Adipocyte (in vitro differentiated cells): ENCODE results near the gene LRTM2.

Experiments
- DNase-seq: peaks from one replicate; pipeline ENCODE4 v3.0.0-alpha.2; 2015; ENCODE audit warnings: low read depth
- H3K27me3 ChIP-seq: replicated peaks from 2 replicates; pipeline ENCODE4 v1.7.0; 2013; ENCODE audit warnings: mild to moderate bottlenecking, low read length, moderate library complexity; ENCODE audit not compliant: control insufficient read depth, insufficient read depth
- H3K36me3 ChIP-seq: 2 replicates; pipeline ENCODE4 v1.7.0; 2013; ENCODE audit warnings: low read length, mild to moderate bottlenecking, moderate library complexity; ENCODE audit not compliant: control insufficient read depth, insufficient read depth, severe bottlenecking
- H3K4me1 ChIP-seq: 2 replicates; pipeline ENCODE4 v1.7.0; 2013; ENCODE audit warnings: mild to moderate bottlenecking, low read length, moderate library complexity; ENCODE audit not compliant: control insufficient read depth, insufficient read depth
- H3K4me3 ChIP-seq: 2 replicates; pipeline ENCODE4 v1.7.0; 2013; ENCODE audit warnings: mild to moderate bottlenecking, low read length, moderate library complexity
- H3K9ac ChIP-seq: 2 replicates; pipeline ENCODE4 v1.7.0; 2013; ENCODE audit warnings: mild to moderate bottlenecking, low read length, moderate library complexity
- H3K9me3 ChIP-seq: 2 replicates; pipeline ENCODE4 v1.7.0; 2013; ENCODE audit warnings: mild to moderate bottlenecking, low read length, moderate library complexity; ENCODE audit not compliant: control insufficient read depth

Gene LRTM2

GRCh38 chr12:1826867-1827705 lies 6.7 kb downstream of the LRTM2 start:
- Histone ChIP-seq H3K4me1 (no peaks in the 10 kb centered on the region), H3K9ac (no peak overlapping the region), H3K4me3 (no peak overlapping the region), H3K9me3 (no peaks in the 10 kb centered on the region), H3K36me3 (no peaks in the 10 kb centered on the region), H3K27me3 (peaks cover 71% of the 10 kb centered on the region)
- no peak for DNase-seq

DNA sequence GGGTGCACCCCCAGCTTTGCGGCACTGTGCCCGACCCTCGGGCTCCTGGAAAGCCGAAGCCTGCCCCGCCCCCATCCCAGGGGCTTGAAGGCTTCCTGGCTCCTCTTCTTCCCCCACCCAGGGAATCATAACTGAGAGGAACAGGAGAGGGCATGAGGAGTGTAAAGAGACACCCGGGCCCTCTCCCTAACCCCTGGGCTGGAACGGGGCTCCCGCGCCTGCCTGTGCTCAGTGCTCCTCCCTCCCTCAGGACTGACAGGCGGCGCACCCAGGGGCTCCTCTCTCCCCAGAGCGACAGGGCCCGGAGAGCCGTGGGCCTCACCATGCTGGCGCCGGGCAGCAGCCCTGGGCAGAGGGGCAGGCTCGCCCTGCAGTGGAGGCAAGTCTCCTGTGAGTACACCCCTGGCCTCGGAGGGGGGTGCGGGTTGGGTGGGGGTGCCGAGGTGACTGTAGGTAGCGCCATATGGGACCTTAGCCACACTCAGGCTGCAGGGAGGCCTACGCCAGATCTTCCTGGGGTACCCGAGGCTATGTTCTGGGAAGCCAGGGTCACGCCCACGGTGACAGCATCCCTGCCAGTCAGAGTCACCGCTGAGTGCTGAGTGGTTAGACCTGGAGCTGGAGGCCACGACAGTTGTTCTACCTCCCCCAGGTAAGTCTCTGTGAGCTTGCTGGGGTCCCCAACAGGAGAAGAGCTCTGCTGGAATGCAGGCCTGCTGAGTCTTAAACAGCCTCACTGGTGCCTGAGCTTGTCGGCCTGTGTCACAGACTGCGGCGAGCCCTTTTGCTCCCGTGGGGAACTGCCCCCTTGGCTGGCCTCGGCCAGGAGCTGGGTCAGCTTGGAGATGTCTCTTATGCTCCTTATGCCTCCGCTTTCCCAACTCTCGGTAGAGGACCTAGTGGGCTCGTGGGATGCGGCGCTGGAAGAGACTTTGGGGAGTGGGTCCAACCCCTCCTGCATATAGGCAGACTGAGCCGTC lies 7.8 kb downstream of the LRTM2 start:
- Histone ChIP-seq H3K4me3 (no peak overlapping the region), H3K4me1 (no peaks in the 10 kb centered on the region), H3K27me3 (peaks cover 78% of the 10 kb centered on the region), H3K36me3 (no peaks in the 10 kb centered on the region), H3K9me3 (no peaks in the 10 kb centered on the region), H3K9ac (no peak overlapping the region)
- DNase-seq = no peak

DNA sequence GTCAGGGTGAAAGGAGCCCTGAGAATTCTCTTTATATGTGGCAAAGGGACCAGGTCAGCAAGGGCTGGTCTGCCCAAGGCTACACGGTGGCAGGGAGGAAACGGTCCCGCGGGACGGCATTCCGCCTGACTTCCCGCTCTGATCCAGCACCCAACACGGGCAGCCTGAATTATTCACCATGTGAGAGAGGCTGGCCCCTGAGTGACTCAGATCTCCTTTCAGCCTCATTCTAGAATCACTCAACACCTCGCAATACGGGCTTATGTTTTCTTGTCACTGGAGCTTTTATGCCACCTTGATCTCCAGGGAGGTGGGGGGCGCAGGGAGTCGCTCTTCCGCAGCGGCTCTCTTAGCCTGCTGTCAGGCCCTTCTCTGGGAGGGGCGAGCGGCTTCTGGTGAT lies 8.5 kb downstream of the LRTM2 start:
- no peaks in the 10 kb centered on the region for H3K9me3 ChIP-seq
- peaks cover 78% of the 10 kb centered on the region for H3K27me3 ChIP-seq
- H3K9ac ChIP-seq = no peak overlapping the region
- no peaks in the 10 kb centered on the region for H3K36me3 ChIP-seq
- H3K4me1 ChIP-seq = no peaks in the 10 kb centered on the region
- no peak for DNase-seq
- H3K4me3 ChIP-seq = no peak overlapping the region

DNA sequence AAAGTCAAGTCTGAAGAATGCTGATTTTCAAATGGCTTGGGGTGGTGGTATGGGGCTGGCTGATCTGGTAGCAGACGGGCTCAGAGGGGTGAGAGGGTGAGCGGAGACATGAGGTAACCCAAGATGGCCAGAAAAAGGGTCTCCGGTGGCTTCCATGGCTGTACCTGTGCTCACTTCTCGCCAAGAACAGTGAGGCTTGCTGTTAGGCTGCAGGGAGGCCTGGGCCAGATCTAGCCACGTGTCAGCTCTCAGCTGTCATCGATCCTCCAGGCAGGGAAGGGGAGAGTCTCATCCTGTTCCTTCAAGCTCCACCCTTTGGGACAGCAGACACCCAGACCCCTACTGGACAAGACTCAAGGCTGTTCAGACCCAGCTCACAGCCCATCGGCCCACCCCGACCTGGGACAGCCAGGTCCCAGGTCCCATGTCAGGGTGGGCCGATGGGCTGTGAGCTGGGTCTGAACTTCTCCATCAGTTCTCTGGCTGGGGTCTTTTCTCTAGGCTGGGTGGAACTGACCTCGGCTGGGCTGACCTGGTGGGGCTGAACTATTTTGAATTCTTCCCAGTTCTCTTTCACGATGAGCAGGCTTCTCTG lies 9.0 kb downstream of the LRTM2 start:
- peaks cover 77% of the 10 kb centered on the region for H3K27me3 ChIP-seq
- DNase-seq = no peak

GRCh38 chr12:1830401-1830845 lies 10.1 kb downstream of the LRTM2 start:
- Histone ChIP-seq H3K4me3 (no peak overlapping the region), H3K27me3 (peaks cover 75% of the 10 kb centered on the region), H3K9ac (no peak overlapping the region), H3K36me3 (no peaks in the 10 kb centered on the region), H3K9me3 (no peaks in the 10 kb centered on the region), H3K4me1 (no peaks in the 10 kb centered on the region)
- no peak for DNase-seq

More for the DNA sequence above, 9.0 kb downstream of the LRTM2 start:
- no peaks in the 10 kb centered on the region for H3K36me3 ChIP-seq
- H3K4me1 ChIP-seq = no peaks in the 10 kb centered on the region
- H3K9ac ChIP-seq = no peak overlapping the region
- H3K9me3 ChIP-seq = no peaks in the 10 kb centered on the region
- H3K4me3 ChIP-seq = no peak overlapping the region

GRCh38 chr12:1830981-1831963 lies 10.9 kb downstream of the LRTM2 start:
- Histone ChIP-seq H3K9me3 (no peaks in the 10 kb centered on the region), H3K9ac (no peak overlapping the region), H3K4me3 (no peak overlapping the region), H3K36me3 (no peaks in the 10 kb centered on the region), H3K4me1 (no peaks in the 10 kb centered on the region), H3K27me3 (peaks cover 75% of the 10 kb centered on the region)
- peak; percentile 74 for DNase-seq

GRCh38 chr12:1832801-1833595 lies 12.6 kb downstream of the LRTM2 start:
- Histone ChIP-seq H3K4me3 (no peak overlapping the region), H3K9ac (no peak overlapping the region), H3K27me3 (peaks cover 71% of the 10 kb centered on the region), H3K4me1 (no peaks in the 10 kb centered on the region), H3K36me3 (no peaks in the 10 kb centered on the region), H3K9me3 (no peaks in the 10 kb centered on the region)
- no peak for DNase-seq

- no peak for DNase-seq
- Histone ChIP-seq H3K9me3 (no peaks in the 10 kb centered on the region), H3K4me3 (no peak overlapping the region), H3K27me3 (peaks cover 75% of the 10 kb centered on the region), H3K9ac (no peak overlapping the region), H3K36me3 (no peaks in the 10 kb centered on the region), H3K4me1 (no peaks in the 10 kb centered on the region)
Measured at GRCh38 chr12:1833596-1834028, 13.2 kb downstream of the LRTM2 start.

- DNase-seq = no peak
- Histone ChIP-seq H3K9ac (no peak overlapping the region), H3K36me3 (no peaks in the 10 kb centered on the region), H3K4me1 (no peaks in the 10 kb centered on the region), H3K4me3 (no peak overlapping the region), H3K27me3 (peaks cover 72% of the 10 kb centered on the region), H3K9me3 (no peaks in the 10 kb centered on the region)
Measured at GRCh38 chr12:1834186-1834925, 14.0 kb downstream of the LRTM2 start.
